Activated naive CD8-positive, alpha-beta T cell treated with anti-CD3 and anti-CD28 coated beads, Interleukin-2, amount 50 U/mL, for 16 hours (primary cell): ENCODE data around the gene PARN.

Source experiments
- DNase-seq: peaks from one replicate; pipeline ENCODE4 v3.0.0-alpha.2; 2020; ENCODE audit warnings: low read depth, low spot score

PARN gene

GRCh38 chr16:14529010-14529669, 100.9 kb downstream of the PARN start:
- DNase-seq: no peak

DNA sequence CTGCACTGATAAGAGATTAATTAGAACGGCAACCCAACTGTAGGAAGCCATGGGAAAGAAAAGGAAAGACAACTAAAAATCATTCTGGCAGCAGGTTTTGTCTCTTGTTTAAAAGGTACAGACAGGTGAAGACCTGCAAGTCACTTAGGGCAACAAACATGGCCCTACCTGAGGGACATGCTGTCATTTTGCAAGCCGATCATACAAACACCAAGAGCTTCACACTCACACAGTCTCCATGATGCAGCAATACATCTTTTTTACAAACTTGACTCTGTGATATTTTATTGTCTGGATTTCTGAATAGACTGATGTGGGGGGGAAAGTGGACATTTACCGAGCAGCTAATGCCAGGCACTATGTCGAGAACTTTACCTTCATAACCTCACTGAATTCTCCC, 101.8 kb downstream of the PARN start:
- DNase-seq: no peak

GRCh38 chr16:14527411-14528044, 102.5 kb downstream of the PARN start:
- no peak for DNase-seq

DNA sequence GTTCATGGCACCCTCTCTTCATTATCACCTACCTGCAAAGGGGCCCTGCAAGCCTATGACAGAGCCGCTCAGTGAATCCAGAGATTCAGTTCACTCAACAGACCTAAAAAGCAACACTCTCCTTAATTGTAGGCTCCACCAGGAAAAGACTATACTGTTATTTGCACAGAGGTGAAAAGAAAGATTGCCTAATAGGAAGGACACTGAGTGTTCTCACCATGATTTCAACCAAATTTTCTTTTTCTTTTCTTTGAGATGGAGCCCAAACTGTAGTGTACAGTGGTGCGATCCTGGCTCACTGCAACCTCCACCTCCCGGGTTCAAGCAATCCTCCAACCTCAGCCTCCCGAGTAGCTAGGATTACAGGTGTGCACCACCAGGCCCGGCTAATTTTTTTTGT, 104.5 kb downstream of the PARN start:
- no peak for DNase-seq

DNA sequence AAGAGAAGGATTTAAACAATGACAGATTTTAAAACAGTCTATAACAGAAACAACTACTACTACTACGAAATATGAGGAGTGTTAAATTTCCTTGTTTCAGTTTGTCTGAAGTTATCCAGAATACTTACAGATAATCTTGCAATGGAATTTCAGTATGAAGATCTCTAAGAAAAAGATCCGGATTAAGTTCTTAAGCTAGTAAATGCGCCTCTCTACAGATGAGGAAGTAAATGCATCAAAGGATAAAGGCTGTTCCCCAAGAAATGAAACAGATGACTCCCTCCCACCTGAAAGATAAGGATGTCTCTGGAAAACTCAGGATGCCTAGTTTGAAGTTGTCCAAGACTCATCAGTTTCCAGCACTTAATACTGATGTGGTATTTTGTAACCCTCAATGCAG, 105.1 kb downstream of the PARN start:
- DNase-seq: no peak

DNA sequence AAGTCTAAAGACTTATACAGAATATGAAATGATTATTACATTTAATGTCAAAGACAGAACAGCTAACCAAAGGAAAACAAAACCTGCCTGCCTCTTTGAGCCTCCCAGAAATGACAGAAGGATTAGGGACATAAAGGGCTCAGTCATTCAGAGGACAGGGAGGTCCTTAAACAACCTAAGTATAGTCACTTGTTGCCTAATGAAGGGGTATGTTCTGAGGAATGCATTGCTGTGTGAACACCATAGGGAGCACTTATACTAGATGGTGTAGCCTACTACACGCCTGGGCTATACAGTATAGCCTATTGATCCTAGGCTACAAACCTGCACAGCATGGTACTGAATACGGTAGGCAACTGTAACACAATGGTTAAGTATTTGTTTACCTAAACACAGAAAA, 106.4 kb downstream of the PARN start:
- DNase-seq: no peak

- no peak for DNase-seq
Observed at GRCh38 chr16:14522671-14523070, 107.4 kb downstream of the PARN start.

DNA sequence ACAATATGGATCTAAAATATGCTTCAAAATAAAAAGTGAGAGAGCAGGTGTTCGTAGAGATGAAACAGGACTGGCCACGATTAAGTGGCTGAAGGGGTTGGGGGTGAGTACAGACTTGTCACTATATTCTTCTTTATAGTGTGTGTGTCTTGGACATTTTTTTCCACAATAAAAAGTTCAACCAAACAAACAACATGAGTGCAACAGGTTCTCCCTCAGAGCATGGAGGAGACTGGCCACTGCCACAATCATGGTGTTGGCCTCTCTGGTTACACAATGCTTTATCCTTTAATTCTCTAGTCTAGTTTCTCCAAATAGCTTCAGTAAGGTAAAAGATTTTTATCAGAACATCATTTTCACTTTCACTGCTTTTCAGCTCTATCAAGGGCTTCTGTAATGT, 109.3 kb downstream of the PARN start:
- no peak for DNase-seq

GRCh38 chr16:14514967-14515366, 115.1 kb downstream of the PARN start:
- no peak for DNase-seq

DNA sequence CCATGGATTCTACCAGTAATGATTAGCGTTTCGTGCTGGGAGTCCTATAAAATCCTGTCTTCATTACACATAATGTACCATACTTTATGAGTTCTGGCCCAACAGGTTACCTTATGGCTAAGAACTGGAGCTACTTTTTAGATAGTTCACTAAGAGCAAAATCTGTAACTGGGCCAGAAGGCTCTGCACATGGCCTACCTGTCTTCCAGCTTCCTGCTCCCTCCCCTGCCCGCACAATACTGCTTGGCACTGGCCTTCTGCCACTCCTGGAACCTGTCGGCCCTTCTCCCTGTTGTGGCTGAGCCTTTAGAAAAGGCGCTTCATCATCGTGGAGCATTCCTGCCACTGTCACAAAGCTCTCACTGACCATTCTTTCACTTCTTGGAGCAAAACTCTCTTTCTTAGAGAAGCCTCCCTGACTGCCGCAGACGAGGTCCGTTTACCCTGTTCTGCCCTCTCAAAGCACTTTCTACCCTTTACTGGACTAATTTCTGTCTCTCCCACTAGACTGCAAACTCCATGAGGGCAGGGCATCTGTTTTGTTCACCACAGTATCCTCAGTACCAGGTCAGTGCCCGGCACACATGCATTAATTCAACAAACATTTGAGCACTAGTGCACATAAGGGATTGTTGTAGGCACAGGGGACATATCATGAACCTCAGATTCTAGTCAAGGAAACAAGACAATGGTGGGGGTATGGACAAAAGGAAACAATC, 116.5 kb downstream of the PARN start:
- no peak for DNase-seq

DNA sequence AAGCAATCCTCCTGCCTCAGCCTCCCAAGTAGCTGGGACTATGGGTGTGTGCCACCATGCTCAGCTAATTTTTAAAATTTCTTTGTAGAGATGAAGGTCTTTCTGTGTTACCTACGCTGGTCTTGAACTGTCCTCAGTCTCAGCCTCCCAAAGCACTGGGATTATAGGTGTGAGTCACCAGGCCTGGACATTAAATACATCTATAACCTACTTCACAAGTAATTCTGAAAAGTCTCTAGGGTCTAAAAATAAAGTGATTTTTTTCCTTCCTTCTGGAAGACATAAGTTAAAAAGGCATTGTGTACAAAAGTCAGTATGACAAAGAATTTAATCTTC, 118.3 kb downstream of the PARN start:
- no peak for DNase-seq

DNA sequence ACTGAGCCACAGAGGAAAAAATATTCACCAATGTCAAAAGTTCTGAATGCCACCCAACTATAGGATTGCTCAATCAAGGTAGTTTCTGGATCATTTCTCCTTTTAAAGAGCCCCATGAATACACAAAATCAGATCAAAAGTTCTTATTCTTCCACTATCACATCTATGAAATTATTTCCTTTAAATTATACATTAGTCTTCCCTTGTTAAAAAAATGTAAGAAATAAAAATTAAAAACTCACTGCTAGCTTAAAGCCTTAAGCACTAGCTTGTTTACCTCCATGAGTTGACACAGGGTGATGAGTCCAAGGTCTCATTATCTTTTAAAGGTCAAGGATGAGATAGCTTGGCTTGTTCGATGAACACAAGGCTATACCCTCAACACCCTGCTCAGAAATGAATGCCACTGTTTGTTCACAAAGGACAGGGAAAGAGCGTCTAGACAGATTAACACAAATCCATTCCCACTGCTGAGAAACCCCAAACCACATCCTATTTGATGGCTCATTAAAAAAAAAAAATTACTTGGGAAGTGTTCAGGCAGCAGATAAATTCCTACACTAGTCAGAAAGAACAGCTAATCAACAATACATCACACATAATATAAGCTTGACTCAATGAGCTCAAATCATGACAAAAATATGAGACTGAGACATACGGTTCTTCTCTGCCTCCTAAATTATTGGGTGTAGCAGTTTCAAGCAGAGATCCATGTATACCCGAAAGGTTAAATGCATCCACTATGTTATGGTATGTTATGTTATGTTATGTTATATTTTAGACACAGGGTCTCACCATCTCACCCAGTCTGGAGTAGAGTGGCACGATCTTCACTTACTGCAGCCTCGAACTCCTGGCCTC, 118.9 kb downstream of the PARN start:
- DNase-seq: no peak

- no peak for DNase-seq
Observed at GRCh38 chr16:14510581-14510938, 119.5 kb downstream of the PARN start.

DNA sequence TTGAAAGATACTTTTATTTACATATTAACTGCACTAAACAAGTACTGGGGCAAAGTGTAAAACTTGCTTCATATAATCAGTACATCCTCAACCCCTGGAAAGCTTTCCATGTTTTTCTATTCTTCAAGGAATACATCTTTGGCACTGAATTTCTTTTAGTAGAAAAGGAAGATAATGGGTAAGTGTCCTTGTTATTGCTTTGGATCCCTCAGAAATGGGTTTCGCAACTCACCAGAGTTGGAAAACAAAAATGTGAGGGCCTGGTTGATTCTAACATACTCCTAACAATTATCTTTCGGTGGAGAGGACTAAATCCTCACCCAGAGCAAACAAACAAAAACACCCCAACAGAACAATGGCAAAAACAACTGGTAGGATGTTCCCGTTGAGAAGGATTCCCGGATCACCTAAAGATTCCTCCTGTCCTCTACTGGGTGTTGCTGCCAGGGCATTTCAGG, 120.4 kb downstream of the PARN start:
- no peak for DNase-seq

- no peak for DNase-seq
Observed at GRCh38 chr16:14509055-14509454, 121.0 kb downstream of the PARN start.

- no peak for DNase-seq
Observed at GRCh38 chr16:14505846-14506245, 124.2 kb downstream of the PARN start.

- DNase-seq: no peak
Observed at GRCh38 chr16:14502932-14503741, 126.9 kb downstream of the PARN start.

DNA sequence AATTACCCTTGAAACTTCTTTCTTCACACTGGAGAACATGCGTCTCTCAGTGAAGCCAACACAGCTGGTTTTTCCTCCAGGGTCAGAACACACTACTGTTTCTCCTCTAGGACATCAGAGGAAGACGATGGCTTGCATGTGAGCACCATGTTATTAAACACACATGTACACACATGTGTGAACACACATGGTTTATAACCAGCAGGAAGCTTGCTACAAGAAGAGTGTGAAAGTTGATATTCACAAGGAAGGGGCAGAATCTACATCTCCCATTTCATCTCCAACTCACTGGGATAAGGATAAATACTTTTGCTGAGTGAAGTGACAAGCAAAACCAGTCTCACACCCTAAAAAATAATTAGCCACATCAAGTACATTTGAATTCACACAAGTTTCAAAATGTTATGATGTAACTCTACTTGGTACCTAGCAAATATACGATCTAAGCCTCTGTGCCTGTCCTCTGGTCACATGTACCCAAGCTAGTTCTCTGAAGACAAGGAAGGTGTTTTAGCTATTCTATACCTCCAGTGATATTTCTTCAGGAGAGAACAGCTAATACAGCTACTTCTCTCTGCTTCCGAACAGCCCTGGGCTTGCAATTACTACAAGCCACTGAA, 127.7 kb downstream of the PARN start:
- no peak for DNase-seq

- no peak for DNase-seq
Observed at GRCh38 chr16:14501331-14502255, 128.5 kb downstream of the PARN start.

DNA sequence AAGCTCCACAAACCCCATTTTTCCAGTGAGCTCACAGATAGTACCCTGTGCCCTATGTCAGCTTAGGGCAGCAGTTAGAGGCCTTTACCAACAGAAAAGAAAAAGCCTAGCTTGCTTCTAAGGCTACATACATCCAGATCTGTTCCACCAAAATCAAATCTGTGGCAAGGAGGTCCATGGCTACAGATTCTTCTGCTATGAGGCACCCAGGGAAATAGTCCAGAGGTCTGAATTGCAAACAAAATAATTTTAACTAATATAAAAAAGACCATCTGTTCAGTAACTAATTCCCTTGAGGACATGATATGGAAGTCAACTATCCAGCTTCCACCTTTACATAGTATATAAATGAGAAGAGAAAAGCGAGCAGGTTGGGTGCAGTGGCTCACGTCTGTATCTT, 129.3 kb downstream of the PARN start:
- no peak for DNase-seq
